ENCODE data around the gene CHST11.

Gene CHST11

GRCh38 chr12:104673696-104674482, 217.1 kb downstream of the CHST11 start:
- no peak for DNase-seq (ENCODE audit: low read depth)

DNA sequence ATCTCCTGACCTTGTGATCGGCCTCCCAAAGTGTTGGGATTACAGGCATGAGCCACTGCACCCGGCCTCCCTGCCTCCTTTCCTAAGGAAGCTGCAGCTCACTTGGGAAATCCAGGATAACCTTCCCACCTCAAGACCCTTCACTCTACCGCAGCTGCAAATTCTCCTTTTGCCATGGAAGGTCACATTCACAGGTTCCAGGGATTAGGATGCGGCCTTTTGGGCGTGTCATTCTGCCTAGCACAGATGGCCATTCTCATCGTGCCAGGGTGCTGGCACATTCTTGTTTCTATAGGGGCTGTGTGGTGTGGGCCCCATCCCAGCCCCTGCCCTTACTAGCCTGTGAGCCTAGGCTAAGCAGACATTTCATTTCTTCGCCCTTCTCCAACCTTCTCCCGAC, 219.9 kb downstream of the CHST11 start:
- DNase-seq (ENCODE audit: low read depth): no peak

DNA sequence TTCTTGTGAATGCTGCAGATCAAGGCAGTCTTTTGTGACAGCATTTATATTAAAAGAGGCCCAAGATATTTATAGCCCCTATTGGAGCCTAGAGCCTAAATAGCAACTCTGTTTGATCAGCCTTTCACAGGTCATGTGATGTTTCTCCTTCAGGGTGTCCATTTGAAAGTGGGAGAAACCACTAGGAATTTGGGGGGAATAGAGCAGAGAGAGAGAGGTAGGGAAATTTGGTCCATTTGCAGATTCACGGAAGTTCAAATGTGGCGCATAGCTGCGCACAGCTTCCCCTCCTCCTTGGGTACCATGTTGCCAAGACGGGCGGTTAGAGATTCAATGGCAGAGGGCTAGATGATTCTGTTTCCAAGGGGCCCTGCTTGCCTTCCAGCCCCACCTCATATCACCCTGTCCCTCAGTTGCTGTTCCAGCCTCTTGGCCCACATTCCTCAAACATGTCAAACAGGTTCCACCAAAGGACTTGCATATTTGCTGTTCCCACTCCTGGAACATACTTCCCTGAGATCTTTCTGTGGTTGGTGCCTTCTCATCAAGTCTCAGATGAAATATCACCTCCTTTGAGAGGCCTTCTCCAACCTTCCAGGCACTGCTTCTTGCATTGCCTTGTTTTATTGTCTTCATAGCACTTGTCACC, 220.8 kb downstream of the CHST11 start:
- DNase-seq (ENCODE audit: low read depth): no peak

- no peak for DNase-seq (ENCODE audit: low read depth)
These were observed 223.3 kb downstream of the CHST11 start for GRCh38 chr12:104680070-104680469.

- no peak for DNase-seq (ENCODE audit: low read depth)
These were observed 223.7 kb downstream of the CHST11 start for GRCh38 chr12:104680491-104680890.

GRCh38 chr12:104681012-104681690, 224.4 kb downstream of the CHST11 start:
- DNase-seq (ENCODE audit: low read depth): no peak

GRCh38 chr12:104682790-104683279, 226.1 kb downstream of the CHST11 start:
- DNase-seq (ENCODE audit: low read depth): no peak

DNA sequence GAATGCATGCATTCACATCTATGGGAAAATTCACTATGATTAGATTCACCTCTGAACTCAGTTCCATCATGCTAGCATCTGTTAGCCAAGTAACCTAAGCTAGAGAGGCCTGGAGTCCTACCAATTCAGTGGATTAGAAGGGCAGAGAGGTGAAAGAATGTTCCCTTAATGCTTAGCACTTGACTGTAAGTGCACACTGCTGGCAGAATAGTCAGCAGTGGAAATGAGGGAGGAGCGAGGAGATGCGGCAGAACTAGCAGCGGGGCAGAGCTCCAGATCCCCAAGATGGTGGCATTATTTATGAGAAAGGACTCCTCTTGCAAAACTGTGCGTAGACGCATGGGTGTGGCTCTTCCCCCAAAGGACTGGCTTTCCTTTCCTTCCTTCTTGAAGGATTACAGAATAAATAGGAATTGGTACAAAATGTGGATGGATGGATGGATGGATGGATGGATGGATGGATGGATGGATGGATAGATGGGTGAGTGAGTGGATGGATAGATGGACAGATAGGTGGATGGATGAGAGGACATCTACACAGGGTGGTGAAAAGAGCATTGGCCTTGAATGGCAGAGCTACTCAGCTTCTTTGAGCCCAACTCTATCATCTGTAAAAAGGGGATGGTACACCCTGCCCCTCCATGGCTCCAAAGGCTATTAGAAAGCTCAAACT, 227.2 kb downstream of the CHST11 start:
- no peak for DNase-seq (ENCODE audit: low read depth)

GRCh38 chr12:104684884-104685283, 228.1 kb downstream of the CHST11 start:
- no peak for DNase-seq (ENCODE audit: low read depth)

- no peak for DNase-seq (ENCODE audit: low read depth)
These were observed 228.6 kb downstream of the CHST11 start for GRCh38 chr12:104685366-104685765.

- DNase-seq (ENCODE audit: low read depth): peak; percentile 28
These were observed 229.4 kb downstream of the CHST11 start for GRCh38 chr12:104686196-104686595.

DNA sequence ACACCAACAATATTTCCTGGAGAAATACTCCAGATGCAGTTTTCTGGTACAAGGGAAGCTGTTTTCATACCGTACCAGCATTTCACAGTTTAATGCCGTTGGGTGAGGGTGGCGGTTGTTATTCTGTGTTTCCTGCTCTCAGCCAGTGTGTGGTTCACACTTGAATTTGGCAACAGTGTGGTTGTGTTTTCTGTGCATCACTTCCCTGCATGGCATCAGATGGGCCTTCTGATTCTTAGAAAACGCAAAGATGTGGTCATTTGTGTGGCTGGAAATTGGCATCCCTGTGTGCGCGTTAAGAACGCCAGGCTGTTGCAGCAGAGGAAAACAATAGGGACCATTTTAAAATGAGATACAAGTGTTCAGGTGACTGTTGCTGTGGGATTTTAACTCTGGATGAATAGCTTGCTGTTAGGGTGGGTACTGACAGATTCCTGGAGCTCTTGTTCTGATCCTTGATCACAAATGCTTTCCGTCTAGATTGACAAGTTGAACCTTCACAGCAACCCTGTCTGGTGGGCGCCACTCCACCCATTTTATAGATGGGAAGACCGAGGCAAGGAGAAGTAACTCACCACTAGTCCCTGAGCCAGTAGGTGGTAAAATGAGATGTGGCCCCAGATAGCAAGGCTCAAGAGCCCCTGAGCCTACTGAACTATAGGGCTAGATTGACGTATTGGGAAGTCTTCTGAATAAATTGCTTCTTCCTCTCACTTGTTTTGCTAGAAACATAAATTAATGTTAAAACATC, 231.2 kb downstream of the CHST11 start:
- DNase-seq (ENCODE audit: low read depth): no peak

GRCh38 chr12:104689635-104690034, 232.9 kb downstream of the CHST11 start:
- no peak for DNase-seq (ENCODE audit: low read depth)

- DNase-seq (ENCODE audit: low read depth): no peak
These were observed 235.2 kb downstream of the CHST11 start for GRCh38 chr12:104691721-104692556.

DNA sequence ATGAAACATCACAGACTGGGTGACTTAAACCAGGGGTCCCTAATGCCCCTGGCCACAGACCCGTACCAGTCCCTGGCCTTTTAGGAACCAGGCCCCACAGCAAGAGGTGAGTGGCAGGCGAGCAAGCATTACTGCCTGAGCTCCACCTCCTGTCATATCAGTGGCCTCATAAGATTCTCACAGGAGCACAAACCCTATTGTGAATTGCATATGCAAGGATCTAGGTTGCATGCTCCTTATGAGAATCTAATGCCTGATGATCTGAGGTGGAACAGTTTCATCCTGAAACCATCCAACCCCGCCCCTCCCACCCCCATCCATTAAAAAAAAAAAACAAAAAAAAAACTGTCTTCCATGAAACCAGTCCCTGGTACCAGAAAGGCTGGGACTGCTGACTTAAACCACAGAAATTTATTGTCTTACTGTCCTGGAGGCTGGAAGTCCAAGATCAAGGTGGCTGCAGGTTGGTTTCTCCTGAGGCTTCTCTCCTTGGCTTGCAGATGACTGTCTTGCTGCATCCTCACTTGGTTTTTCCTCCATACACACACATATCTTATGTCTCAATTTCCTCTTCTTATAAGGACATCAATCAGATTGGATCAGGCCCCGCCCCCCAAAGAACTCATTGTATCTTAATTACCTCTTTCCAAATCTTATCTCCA, 235.9 kb downstream of the CHST11 start:
- DNase-seq (ENCODE audit: low read depth): no peak

- DNase-seq (ENCODE audit: low read depth): no peak
These were observed 236.7 kb downstream of the CHST11 start for GRCh38 chr12:104693493-104693892.

- DNase-seq (ENCODE audit: low read depth): no peak
These were observed 237.4 kb downstream of the CHST11 start for GRCh38 chr12:104694161-104694560.

GRCh38 chr12:104694711-104695110, 238.0 kb downstream of the CHST11 start:
- no peak for DNase-seq (ENCODE audit: low read depth)

GRCh38 chr12:104695453-104696148, 238.9 kb downstream of the CHST11 start:
- no peak for DNase-seq (ENCODE audit: low read depth)

GRCh38 chr12:104697186-104697585, 240.4 kb downstream of the CHST11 start:
- no peak for DNase-seq (ENCODE audit: low read depth)
